Kasumi-1 (cell line): ENCODE measurements around the gene AKAP12.
"Not testable (repeated sequence)": the region's sequence is repeated elsewhere in the genome, so short reads cannot be mapped to it uniquely, and the experiment has no call there.

ENCODE experiments used
- DNase-seq, 2 experiments: peaks; one replicate each; lab custom pipeline; 2025; lab: John Stamatoyannopoulos, UW

Gene AKAP12

GRCh38 chr6:151313066-151313491 is 73.3 kb downstream of the AKAP12 start:
- DNase-seq: no peak

- not testable (repeated sequence) for DNase-seq
These were observed 75.9 kb downstream of the AKAP12 start for GRCh38 chr6:151315661-151316060.

GRCh38 chr6:151317103-151317994 is 77.6 kb downstream of the AKAP12 start:
- DNase-seq: no peak

GRCh38 chr6:151317995-151318365 is 78.2 kb downstream of the AKAP12 start:
- no peak for DNase-seq

GRCh38 chr6:151320140-151320539 is 80.4 kb downstream of the AKAP12 start:
- DNase-seq: no peak

- no peak for DNase-seq
These were observed 81.7 kb downstream of the AKAP12 start for GRCh38 chr6:151321438-151321837.

- DNase-seq: no peak
These were observed 82.8 kb downstream of the AKAP12 start for GRCh38 chr6:151322570-151322969.

GRCh38 chr6:151323791-151324487 is 84.2 kb downstream of the AKAP12 start:
- peak; percentile 62 to 72 for DNase-seq

- peak in 1 of 2 experiments; percentile 43 for DNase-seq
These were observed 84.7 kb downstream of the AKAP12 start for GRCh38 chr6:151324488-151324825.

- DNase-seq: no peak
These were observed 85.6 kb downstream of the AKAP12 start for GRCh38 chr6:151325075-151326050.

GRCh38 chr6:151326116-151326825 is 86.5 kb downstream of the AKAP12 start:
- DNase-seq: no peak

- no peak for DNase-seq
These were observed 87.3 kb downstream of the AKAP12 start for GRCh38 chr6:151327101-151327500.

- no peak for DNase-seq
These were observed 90.4 kb downstream of the AKAP12 start for GRCh38 chr6:151330130-151330696.

GRCh38 chr6:151335930-151336329 is 96.2 kb downstream of the AKAP12 start:
- DNase-seq: no peak

- no peak for DNase-seq
These were observed 99.0 kb downstream of the AKAP12 start for GRCh38 chr6:151338651-151339200.

GRCh38 chr6:151339369-151339768 is 99.6 kb downstream of the AKAP12 start:
- DNase-seq: no peak

GRCh38 chr6:151340219-151340978 is 100.6 kb downstream of the AKAP12 start:
- no peak for DNase-seq

- DNase-seq: no peak
These were observed 101.9 kb downstream of the AKAP12 start for GRCh38 chr6:151341476-151342195.

- not testable (repeated sequence) for DNase-seq
These were observed 103.0 kb downstream of the AKAP12 start for GRCh38 chr6:151342750-151343149.
